HG02678 (cell line): Measurements from ENCODE around the gene ZC3H10.
A peak's percentile ranks its signal among the peaks of the same experiment; 100 is the strongest.

Experiments used
- ATAC-seq: cut with Tn5 transposase; IDR thresholded peaks from one replicate; pipeline ENCODE4 v1.9.1; 2021; ENCODE audit warnings: mild to moderate bottlenecking, moderate library complexity; ENCODE audit not compliant: unreplicated experiment

The ZC3H10 gene

GRCh38 chr12:56126732-56127239 is 8.7 kb downstream of the ZC3H10 start:
- no peak for ATAC-seq

DNA sequence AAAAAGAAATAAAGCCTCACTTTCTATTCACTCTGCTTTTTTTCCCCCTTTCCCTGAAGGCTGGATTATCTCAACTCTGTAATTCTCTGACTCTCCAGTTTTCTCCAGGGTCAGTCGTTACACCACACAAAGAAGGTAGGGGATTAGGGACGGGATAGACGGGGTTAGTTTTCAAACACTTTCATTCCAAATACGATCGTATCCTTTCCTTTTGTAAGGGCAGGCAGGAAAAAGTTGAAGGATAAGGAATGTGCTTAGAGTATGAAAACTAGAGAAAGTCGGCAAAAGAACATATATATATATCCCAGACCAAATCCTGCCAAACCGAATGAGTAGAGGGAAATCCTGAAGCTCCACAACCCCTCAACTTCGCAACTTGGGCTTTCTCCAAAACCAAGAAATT is 9.4 kb downstream of the ZC3H10 start:
- ATAC-seq = no peak

GRCh38 chr12:56127888-56128669 is 10.0 kb downstream of the ZC3H10 start, which contains the start of gene ESYT1:
ESYT1 (plus strand) TSS chr12:56128267; CDS start chr12:56128320, 53 bp downstream.
- peak; percentile 90 for ATAC-seq

DNA sequence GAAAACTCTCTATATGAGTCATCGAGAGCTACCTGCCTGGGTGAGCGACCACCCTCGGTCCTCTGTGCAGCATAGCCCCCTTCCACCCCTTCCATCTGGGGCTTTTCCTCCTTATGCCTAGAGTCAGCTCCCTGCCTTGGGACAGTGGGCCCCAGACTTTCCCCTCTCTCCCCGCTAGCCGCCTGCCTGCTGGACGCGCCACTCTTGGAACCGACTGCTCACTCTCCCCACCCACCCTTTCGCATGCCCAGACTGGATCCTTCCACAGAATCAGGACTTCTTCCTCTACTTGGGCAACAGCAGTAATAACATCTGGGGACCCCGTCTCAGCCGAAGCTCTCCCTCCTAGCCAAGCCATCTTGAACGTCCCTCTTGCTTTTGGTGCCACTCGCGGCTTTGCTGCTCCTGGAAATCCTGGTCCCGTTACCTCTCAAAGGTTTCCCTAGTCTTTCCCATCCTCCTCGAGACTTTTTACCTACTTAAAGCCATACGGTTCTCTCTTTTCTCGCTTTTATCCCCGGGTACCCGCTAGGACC is 10.7 kb downstream of the ZC3H10 start:
- ATAC-seq = no peak

DNA sequence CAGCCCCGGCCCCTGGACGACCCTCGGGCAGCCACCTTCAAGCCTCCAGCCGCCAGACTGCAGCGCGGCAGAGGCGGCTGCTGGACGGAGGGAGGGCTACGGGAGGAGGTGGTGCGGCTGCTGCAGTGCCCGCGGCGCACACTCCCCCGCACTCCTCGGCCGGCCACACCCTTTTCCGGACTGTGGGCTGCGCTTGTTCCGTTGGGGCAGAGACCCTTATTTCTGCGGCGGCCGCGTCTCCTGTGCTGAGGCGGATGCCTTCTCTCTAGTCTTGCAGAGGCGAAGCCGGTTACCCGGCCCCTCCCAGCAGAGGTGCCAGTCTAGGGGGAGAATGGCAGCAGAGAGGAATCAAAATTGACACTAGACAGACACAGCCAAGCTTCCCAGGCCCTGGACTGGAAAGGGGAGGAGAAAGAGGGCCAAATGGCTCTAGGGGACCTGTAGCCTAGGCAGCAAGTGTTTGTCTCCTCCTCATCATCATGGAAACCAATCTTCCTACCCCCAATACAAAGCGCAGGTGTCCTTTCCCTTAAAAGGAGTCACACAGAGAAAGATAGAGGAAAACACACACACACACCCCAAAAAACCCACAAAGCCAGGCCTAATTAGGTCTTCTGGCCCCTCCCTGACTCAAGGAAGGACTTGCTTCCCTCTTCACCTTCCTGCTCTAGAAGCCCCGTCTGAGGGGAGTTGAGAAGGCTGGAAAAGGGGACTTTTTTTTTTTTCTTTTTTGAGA is 11.3 kb downstream of the ZC3H10 start:
- peak; percentile 37 for ATAC-seq

- ATAC-seq = no peak
Observed at GRCh38 chr12:56129942-56130495, 12.0 kb downstream of the ZC3H10 start.

DNA sequence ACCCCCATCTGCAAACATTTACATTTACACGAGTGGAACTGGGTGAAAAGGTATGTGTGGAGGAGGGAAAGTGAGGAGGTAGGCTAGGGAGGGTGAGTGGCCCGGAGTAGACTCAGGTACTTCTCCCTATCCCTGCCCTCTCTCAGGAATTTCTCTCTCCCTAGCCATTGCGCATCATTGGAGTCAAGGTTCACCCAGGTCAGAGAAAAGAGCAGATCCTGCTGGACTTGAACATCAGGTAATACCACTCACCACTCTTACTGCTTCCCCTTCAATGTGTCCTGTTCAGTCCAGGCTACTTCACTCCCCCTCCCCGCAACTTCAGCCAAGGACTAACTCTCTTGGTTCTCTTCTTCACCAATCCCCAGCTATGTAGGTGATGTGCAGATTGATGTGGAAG is 12.8 kb downstream of the ZC3H10 start:
- no peak for ATAC-seq

- no peak for ATAC-seq
Observed at GRCh38 chr12:56134897-56135296, 16.8 kb downstream of the ZC3H10 start.

DNA sequence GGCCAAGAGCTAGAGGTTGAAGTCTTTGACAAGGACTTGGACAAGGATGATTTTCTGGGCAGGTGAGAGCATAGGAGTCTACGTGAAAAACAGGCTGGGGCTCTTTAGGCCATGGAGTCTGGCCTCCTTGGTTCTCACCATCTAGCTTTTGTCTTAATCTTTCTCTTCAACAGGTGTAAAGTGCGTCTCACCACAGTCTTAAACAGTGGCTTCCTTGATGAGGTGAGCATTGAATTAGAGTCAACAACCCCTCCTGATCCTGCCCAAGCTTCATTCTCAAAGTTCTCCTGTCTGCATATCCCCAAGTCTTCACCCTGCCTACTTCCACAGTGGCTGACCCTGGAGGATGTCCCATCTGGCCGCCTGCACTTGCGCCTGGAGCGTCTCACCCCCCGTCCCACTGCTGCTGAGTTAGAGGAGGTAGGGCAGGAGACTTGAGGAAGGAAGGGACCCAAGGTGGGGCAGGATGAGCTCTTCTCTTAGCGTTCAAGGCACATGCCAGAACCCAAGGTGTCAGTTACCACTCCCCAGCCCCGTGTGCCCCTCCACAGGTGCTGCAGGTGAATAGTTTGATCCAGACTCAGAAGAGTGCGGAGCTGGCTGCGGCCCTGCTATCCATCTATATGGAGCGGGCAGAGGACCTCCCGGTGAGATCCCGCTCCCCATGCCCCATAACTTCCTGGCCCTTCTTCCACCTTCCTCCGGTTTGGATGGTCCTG is 19.9 kb downstream of the ZC3H10 start:
- no peak for ATAC-seq

GRCh38 chr12:56141946-56142784 is 24.1 kb downstream of the ZC3H10 start:
- no peak for ATAC-seq

DNA sequence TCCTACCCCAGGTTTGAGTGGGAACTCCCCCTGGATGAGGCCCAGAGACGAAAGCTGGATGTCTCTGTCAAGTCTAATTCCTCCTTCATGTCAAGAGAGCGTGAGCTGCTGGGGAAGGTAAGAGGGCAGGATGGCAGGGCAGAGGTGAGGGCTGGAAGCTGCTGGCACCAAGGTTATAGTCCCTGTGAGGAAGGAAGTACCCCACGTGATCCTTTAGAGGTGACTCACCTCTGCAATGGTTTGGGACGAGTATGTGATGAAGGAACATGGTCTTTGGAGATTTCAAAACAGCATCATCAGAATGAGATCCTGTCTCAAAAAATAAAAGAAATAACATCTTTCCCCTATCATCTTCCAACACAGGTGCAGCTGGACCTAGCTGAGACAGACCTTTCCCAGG is 25.2 kb downstream of the ZC3H10 start:
- ATAC-seq = no peak

- no peak for ATAC-seq
Observed at GRCh38 chr12:56143870-56144269, 25.8 kb downstream of the ZC3H10 start.

- no peak for ATAC-seq
Observed at GRCh38 chr12:56145217-56145616, 27.2 kb downstream of the ZC3H10 start.

DNA sequence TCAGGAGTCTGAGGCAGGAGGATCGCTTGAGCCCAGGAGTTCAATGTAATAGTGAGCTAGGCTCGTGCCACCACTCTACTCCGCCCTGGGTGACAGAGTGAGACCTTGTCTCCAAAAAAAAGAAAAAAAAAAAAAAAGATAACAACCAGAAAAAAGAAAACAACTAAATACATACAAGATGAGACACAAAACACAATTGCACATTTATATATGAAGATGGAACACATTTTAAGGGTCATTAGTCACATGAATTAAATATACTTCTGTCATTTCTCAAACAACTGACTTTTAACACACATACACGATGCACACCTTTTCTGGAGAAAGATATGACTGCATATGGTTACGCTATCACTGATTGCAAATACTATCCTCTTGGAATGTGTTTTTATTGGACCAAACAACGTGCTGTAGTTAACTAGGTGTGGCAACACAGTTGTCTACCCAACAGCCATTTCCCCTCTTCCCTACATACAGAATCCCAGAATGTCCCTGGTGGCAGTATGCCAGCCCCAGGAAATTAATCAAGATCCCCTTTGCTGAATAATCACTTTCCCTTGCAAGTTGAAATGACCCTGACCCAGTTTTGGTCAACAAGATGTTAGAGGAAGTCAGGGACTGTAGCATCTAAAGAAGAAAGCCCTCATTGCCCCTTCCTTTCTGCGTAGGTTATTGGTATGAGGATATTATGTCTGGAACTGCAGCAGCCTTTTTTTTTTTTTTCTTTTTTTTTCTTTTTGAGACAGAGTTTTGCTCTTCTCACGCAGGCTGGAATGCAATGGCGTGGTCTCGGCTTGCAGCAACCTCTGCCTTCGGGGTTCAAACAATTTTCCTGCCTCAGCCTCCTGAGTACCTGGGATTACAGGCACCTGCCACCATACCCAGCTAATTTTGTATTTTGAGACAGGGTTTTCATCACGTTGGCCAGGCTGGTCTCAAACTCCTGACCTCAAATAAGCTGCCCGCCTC is 28.7 kb downstream of the ZC3H10 start:
- ATAC-seq = no peak

- no peak for ATAC-seq
Observed at GRCh38 chr12:56150563-56150962, 32.5 kb downstream of the ZC3H10 start.

- ATAC-seq = peak; percentile 50
Observed at GRCh38 chr12:56151672-56152131, 33.6 kb downstream of the ZC3H10 start.

DNA sequence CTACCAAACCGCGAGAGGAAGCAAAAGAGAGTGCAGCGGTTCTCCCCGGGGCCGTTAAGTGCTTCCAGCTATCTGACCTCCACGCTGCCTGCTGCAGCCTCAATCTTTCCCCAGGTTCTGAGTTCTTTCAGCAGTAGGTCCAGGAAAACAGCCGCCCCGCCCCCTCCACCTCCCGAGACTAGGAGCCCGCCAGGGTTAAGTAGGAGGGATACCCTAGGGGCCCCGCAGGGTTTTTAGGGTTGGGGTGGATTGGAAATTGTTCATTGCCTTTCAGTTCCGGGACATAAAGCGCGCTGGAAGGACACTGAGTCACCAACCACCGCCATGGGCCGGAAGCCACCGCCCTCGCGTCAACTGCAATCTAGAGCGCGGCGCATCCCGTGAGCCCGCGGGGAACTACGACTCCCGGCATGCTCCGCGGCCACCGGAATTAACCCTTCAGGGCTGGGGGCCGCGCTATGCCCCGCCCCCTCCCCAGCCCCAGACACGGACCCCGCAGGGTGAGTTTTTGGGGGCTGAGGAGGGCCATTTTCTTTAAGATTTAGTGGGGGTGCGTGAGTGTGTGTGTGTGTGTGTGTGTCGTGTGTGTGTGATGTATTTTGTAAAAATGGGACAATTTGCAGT is 34.2 kb downstream of the ZC3H10 start, which contains the start of gene MYL6B:
TSS of gene MYL6B (plus strand) at position 456 of the 624 bp plus-strand sequence. CDS start 1,332 bp downstream, outside the sequence.
- peak; percentile 89 for ATAC-seq
